T1000 (cell line): Measurements from ENCODE around the gene ESF1.
"Not testable (repeated sequence)": the region's sequence is repeated elsewhere in the genome, so short reads cannot be mapped to it uniquely, and the experiment has no call there.

ENCODE experiments used
- DNase-seq: peaks from one replicate; lab custom pipeline; 2025; ENCODE audit warnings: mixed read lengths; lab: John Stamatoyannopoulos, UW

Gene ESF1

DNA sequence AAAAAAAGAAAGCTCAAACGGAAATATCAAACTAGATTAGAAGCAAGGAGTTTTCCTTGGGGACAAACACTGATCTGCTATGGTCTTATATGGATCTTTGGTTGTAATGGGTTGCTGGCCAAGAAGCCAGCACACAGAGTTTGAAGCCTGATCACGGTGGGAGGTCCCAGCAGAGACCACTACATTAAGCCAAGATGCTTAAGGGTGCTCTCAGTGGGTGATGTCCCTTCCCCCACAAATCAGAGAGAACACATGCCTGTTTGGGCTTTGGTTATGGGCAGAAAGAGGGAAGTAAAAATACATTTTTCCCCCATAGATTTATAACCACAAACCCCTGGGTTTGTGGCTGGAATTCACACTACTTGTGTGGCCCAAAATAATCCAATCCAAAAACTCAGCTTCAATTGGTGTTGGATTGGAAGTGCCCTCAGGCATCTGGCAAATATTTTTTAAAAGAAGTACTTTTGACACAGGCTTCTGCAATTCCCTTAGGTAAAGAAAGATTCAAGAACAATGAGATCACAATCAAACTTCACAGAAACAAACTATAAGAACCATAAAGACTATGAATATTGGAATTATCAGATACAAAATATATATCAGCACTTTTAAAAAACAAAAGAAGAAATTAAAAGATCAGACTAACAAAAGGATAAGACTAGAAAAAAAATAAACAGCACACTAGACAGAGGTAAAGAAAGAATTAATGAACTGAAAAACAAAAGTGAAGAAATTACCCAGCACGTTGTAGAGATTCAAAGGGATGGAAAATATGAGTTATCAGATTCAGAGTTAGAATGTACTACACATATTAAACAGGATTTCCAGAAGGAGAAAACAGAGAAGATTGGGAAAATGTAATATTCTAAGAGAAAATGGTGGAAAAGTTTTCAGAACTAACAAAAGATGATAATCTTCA, 44.7 kb downstream of the ESF1 start:
- DNase-seq: no peak

DNA sequence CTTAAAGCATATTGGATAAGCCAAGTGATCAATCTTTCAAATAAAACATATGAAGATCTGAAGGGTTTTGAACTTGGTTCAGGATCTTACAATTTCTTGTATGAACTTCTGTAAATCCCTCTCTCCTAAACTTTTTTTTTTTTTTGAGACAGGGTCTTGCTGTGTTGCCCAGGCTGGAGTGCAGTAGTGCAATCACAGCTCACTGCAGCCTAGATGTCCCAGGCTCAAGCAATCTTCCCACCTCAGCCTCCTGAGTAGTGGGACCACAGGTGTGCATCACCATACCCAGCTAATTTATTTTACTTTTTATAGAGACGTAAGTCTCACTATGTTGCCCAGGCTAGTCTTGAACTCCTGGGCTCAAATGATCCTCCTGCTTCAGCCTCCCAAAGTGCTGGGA, 46.5 kb downstream of the ESF1 start:
- not testable (repeated sequence) for DNase-seq

DNA sequence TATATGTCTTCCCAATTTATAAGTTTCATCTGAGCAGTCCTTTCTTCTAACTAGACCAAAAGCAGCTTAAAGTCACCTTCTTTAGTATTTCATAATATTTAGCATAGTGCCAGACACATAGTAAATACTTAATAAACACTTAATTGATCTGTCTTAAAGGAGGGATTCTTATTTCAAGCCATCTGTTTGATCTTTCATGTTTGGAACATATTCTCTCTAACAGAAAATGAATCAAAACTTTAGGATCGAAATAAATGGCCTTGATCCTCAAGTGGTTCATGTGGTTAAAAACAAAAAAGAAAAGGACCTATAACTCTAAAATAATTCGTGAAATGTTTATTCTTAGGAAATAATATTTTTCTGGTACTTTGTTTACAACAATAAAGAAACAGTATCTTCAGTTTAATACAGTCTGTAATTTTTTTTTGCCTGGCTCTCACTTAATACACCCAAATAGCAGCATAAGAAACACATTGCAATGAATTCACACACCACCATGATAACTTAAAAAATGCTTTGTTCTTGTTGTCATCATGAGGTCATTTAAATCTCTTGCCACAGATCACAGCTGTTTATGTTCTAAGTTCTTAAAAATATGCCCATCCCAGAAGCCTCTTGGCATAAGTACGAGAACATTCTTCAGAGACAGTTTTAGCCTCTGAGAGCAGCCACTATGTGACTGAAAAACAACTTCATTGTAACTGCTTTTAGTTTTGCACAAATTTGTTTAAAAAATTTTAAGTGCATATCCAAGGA, 48.1 kb downstream of the ESF1 start:
- no peak for DNase-seq

DNA sequence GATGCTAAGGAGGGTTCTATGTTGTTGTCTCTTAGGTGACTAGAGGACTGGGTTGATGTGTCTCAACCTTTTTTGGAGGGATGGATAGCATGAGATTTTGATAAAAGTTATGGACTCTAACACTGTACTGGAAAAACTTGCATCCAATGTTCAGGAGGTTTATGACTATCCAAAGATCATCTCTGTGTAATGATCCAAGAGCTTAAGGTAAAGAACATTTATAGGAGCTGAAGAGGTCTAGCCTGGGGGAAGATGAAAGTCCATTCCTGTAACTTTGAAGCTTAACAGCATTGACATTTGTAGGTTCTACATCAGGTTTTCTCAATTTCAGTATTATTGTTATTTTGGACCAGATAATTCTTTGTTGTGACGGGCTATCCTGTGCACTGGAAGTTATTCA, 48.9 kb downstream of the ESF1 start:
- DNase-seq: no peak

DNA sequence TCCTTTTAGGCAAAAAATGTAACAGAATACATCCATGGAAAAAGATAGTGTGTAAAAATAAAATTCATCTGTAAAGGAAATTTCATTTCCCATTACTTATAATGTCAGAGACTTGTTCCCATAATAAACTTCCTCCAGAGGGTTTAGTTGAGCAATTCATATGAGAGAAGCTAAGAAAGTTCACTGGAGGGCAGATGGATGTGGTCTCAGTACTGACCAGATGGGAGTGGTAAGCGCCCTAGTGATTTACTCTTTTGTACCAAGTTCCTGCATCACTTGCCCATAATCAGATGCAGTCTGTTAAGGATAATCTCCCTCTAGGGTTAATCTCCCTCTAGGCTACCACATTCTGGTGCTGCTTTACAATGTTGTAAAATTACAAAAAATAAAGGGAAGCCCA, 61.7 kb downstream of the ESF1 start:
- no peak for DNase-seq

DNA sequence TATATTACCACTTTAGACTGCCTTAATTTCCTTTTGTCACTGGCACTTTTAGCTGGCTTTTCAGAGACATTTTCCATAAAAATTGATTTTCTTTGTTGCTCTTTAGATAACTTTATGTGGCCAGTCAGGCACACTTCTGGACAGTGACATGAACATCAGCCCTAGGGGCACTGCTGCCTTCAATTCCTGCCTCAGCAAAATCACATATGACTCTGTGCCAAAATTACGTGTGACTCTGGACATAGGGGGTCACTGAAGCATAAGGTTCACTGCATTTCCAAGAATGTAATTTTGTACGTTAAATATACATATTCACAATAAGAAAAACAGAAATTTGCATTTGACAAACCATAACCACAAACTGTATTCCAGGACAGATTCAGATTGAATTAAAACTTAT, 66.5 kb downstream of the ESF1 start:
- no peak for DNase-seq

DNA sequence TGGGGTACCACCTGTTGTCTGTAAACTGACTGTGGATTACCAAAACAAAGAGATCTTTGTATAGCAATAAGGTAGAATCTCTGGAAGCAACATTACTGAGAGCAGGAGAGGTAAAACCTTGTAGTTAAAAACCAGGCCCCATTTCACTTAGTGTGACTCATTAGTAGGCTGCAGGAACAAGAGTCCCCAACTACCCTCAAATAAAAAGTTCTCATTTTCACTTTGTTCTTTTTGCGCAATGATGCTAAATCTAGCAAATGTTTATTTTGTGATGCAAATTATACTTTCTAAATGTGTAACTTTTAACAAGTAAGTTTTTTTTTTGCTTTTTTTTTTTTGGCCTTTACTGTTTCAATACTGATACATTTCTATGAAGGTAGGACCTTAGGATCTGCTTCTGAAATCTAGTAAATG, 67.1 kb downstream of the ESF1 start:
- no peak for DNase-seq

DNA sequence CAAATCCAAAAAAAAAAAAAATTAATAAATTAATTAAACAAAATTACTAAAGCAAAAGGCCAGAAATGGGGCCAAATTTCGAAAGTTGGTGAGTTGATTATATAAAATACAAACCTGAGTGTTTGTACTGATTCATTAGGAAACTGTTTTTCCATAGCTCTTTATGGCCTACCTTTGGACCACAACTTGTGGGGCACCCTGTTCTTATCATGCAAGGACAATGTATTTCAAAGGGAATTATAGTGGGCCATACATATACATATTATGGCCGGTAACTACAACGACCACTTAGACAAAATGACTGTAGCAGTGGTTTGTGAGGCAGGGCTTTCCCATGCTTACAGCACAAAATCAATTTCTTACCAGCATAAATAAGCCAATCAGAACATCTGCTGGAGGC, 69.5 kb downstream of the ESF1 start:
- no peak for DNase-seq

DNA sequence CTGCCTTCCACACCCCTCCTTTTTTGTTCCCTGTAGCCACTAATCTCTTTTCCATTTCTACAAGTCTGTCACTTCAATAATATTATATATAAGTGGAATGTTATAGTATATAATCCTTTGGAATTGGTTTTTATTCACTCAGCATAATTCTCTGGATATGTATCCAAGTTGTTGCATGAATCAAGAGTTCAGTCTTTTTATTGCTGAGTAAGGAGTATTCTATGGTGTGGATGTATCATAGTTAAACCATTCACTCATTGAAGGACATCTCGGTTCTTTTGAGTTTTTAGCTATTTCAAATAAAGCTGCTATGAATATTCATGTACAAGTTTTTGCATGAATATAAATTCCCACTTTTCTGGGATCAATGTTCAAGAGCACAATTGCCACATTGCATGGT, 76.5 kb downstream of the ESF1 start:
- DNase-seq: no peak

DNA sequence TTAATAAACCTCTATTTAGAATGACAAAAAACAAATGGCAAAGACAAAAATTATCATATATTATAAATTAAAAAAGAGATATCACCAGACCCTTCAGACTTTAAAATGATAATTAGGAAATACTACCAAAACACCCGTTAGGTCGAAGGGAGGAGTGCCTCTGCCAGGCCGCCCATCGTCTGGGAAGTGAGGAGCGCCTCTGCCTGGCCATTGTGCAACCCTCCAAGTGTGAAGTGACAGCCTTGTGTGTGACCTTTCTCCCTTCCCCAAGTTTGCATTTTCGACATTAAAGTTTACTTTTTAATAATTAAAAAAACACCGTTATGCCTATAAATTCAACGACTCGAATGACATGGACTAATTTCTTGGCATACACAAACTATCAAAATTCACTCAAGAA, 81.5 kb downstream of the ESF1 start:
- DNase-seq: no peak

DNA sequence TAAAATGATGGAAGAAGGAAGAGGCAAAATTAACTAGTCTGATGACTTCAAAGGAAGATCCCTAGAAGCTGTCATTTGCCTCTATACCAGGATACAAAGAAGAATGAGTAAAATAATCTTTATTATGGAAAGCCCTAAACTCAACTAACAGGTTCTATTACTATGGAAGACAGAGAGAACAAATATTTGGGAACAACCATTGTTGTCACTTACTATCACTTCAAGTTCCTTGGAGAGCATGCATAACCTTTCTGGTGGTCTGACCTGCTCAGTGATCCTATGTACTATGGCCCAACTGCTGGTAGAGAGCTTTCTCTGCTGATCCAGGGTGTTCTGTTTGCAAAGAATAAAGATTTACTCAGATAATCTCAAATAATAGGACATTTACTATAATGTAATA, 83.2 kb downstream of the ESF1 start:
- DNase-seq: no peak

DNA sequence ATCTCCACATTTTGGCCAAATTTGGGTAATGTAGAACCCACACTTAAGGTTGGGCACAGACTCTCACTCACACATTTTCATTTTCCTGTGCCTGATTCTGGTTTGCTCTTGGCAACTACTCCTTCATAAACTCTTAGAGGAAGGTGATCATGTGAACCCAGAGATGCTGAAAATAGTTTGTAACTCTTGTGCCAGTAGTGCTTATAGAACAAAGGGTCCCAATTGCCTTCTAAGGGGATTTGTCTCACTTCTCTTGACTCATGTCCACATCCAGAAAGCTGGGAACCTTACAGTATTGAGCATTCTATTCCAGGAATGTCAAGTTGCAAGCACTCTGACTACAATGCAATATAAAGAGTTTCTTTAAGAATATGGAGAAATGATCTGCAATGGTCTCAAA, 84.0 kb downstream of the ESF1 start:
- no peak for DNase-seq

DNA sequence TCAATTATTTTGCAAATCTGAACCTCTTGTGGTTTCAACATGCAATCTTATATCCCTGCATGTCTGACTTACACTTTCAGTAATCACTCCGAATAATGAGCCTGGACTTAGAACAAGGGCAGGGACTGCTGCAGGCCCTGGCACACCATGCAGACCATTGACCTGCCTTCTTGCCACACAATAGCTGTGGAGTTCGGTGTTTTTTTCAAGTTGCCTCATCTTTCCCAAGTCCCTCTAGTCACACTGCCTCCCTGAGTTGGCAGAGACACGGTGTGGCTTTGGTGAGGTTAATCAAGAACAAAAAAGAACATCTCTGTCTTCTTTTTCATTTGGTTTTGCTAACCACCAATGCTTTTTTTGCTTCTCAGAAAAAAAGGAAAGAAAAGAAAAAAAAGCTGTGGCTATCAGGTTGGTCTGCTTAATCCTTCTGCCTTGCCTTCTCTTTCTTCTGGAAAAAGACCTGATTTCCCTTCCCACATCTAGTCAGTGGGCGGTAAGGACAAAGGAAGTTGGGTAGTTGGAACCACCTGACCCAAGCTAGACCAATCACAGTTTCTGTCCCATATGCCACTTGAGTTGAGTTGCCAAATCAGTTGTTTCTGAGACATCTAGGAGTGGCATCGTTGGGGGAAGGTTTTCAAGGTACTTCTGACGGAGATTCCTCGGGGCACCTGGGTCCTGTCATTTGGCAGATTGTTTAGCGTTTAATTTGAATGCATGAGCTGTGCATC, 90.1 kb downstream of the ESF1 start:
- no peak for DNase-seq

DNA sequence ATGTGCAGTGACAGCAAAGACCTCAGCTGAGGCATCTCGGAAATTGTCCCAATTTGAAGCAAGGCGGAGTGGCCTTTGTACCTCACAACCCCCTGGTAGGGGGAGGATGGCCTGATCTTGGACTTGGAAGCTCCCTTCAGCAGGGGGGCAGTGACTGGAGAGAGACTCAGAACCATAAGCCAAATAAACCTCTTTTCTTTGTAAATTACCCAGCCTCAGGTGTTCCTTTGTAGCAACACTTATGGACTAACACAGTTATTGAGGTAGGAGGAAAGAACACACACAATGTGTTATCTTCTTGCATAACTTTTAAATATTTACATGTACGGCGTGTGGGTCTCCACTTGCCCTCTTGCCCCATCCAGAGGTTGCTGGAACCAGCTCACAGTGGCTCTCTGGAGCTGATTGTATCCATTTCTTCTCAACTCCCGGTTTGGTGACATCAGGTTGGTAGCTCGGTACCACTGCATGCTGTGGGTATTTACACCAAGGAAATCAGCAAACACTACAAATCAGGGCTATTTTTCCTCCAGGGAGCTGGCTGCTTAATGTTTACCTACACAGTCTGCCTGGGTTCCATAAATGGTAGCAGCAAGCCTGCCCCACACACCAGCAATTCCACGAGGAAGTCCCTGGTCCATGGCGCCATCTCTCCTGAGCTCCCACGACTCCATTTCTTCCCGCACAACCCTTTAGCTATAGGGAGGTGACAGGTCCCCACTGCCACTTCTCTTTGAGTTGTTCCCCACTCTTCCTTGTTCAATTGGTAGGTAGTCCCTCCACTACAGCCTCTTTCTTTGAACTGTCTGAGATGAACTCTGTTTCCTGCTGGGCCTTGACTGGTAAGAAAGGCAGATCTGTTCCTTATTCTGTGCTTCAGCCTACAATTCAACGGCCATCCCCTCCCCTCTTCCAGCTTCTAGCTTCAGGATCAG, 91.7 kb downstream of the ESF1 start:
- DNase-seq: no peak

DNA sequence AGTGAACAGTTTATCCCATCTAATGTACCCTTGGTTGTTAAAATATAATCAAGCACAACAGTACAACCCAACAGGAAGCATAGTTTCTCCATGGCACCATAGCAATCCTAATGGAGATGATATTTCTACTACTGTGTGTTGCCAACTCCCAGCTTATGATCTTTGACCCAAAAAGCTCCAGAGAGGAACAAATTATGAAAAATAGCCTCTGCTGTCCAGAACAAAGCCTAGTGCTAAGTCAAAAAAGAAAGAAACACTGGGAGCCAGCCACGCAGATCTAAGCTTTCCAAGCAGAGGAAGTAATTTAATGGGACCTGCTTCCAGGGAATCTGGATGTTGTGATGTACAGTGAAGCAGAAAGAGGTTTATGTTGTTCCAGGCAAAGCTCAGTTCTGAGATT, 93.8 kb downstream of the ESF1 start:
- DNase-seq: no peak

DNA sequence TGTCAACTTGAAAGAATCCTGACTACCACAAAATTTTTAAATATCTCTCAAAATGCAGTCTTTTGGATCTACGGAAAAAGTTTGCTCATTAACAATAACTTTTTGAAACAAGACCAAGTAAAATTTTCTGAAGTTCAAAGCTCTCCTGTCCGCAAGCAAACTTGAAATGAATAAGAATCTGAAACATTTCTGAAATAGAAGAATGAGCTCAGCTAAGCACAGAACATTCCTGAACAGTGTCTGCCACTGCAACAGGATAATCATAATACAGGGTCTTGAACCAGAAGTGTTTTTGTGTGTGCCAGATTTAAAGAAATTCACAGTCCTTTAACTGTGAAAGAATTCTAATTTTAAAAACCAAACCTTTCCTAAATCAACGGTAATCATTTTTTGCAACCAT, 96.9 kb downstream of the ESF1 start:
- DNase-seq: no peak

DNA sequence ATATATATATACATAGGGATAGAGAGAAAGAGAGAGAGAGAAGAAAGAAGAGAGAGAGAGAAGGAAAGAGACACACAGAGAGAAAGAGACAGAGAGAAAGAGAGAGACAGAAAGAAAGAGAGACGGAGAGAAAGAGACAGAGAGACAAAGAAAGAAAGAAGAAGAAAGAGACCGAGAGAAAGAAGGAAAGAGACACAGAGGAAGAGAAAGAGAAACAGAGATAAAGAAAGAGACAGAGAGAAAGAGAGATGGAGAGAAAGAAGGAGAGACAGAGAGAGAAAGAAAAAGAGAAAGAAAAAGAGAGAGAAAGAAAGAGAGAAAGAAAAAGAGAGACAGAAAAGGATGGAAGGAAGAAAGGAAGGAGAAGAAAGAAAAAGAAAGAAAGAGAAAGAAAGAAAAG, 99.1 kb downstream of the ESF1 start:
- no peak for DNase-seq

DNA sequence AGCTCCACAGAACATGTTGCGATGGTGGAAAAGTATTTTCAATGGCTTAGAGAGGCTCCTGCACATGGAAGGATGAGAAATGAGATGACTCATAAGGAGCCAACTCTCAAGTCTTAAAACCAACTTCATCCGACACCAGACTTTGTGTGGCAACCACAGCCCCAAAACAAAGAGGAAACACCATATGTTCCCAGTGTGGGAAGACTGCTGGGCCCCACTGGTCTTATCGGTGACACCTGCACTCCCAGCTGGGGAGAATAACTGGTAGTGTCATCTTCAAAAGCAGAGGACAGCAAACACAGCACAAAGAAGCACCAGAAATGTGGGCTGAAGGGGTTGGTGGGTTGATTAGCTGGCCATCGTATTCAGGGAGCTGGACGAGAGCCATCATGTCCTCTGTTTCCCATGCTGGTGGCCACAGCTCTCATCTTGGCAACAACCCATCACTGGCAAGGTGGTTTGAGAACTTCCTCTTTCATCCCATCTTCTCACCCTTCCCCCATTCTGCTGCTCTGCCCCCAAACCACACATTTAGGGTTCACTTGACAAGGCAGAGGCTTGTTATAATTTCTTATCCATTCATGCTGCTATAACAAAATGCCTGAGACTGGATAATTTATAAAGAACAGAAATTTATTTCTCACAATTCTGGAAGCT, 100.0 kb downstream of the ESF1 start:
- DNase-seq: no peak

DNA sequence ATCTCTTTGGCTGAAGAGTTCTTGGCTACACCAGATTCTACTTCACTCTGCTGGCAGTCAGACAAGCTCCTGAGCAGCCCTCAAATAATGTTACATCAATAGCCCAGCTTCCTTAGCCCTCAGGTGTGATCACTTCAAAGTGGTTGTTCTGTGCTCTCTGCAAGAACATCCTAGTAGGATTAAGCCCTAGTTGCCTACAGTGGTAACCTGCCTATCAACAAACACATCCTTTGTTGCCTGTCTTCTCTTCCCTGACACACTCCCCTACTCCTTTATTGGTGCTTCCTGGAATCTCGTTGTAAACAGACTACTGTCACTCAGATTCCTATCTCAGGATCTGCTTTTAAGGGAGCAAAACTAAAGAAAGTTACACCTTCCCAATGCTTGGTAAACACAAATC, 100.9 kb downstream of the ESF1 start:
- DNase-seq: no peak

DNA sequence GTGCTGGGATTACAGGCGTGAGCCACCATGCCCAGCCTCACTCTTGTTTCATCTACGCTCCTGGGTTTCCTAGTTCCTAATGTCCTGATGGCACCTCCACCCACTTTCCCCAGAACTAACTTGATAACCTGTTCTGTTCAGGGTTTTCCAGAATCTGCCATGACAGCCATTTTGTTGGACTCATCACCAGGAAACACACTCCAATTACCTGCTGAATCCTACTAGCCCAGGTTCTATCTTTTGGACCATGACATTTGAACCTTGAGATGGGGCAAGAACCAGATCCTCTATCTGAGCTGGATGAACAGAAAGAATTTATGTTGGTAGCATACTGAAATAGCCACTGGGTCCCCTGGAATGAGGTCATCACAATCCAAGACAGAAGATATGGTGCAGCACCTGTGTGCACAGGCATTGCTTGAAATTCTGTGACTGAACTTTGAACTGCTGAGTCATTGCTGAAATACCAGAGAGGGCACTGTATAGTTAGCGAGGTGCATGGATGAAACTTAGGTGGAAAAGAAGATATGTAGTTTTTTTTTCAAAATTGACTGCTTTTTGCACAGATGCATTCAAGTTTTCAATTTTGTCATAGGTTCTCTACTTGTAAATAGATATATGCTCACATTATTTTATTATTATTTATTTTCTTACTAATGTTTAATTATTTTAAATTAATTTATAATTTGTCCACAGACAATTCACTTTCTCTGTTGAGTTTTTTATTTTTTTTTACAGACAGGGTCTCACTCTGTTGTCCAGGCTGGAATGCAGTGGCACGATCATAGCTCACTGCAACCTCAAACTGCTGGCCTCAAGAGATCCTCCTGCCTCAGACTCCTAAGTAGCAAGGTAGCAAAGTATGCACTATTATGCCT, 103.2 kb downstream of the ESF1 start:
- DNase-seq: no peak
